Mammary epithelial cell (primary cell): Measurements from ENCODE around the gene CFAP20DC.
"Not testable (repeated sequence)": the region's sequence is repeated elsewhere in the genome, so short reads cannot be mapped to it uniquely, and the experiment has no call there.

Experiments
- EZH2 ChIP-seq: IDR thresholded peaks from 2 replicates; pipeline ENCODE4 v1.6.1; 2012; ENCODE audit warnings: low read length, inconsistent platforms, borderline replicate concordance
- TF ChIP-seq, protein P1 (sequence below), 2 donors: IDR thresholded peaks in 1 of 2; conservative IDR thresholded peaks in 1 of 2; 2 replicates each; pipeline ENCODE4 v1.5.1; 2011 to 2012; ENCODE audit warnings: inconsistent platforms in 2 of 2, low read length in 2 of 2, mild to moderate bottlenecking in 2 of 2, control low read depth in 1 of 2, low read depth in 1 of 2; ENCODE audit not compliant: insufficient read depth in 1 of 2; ENCODE audit errors: extremely low read depth in 1 of 2

DNA sequence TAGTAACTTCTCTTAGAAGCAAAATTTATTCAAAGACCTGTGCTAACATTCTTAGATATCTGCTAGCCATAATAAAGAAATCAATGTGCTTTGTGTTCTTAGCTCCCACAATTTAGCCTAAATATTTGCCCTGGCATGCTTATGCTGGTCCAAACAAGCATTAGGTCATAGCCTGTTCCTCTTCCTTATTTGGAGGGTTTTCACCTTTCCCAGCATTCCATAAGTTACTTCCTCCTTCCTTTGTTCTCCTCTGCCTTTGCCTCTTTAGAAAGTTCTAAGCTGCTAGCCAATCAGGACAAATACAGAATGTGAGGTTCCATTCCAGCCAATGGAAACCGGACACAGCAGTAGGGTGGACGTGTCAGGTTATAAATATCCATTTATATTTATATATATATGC, 345.5 kb downstream of the CFAP20DC start:
- TF ChIP-seq, protein P1, sequence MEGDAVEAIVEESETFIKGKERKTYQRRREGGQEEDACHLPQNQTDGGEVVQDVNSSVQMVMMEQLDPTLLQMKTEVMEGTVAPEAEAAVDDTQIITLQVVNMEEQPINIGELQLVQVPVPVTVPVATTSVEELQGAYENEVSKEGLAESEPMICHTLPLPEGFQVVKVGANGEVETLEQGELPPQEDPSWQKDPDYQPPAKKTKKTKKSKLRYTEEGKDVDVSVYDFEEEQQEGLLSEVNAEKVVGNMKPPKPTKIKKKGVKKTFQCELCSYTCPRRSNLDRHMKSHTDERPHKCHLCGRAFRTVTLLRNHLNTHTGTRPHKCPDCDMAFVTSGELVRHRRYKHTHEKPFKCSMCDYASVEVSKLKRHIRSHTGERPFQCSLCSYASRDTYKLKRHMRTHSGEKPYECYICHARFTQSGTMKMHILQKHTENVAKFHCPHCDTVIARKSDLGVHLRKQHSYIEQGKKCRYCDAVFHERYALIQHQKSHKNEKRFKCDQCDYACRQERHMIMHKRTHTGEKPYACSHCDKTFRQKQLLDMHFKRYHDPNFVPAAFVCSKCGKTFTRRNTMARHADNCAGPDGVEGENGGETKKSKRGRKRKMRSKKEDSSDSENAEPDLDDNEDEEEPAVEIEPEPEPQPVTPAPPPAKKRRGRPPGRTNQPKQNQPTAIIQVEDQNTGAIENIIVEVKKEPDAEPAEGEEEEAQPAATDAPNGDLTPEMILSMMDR (conservative IDR thresholded peaks at IDR 0.05 in 1 of 2, IDR thresholded peaks at IDR 0.05 in 1 of 2; ENCODE audit: extremely low read depth in 1 of 2, insufficient read depth in 1 of 2, low read depth in 1 of 2, low read length in 2 of 2): not testable (repeated sequence)
- not testable (repeated sequence) for TF ChIP-seq EZH2
